Activated naive CD8-positive, alpha-beta T cell treated with anti-CD3 and anti-CD28 coated beads, Interleukin-2, amount 10 ng/mL, durations not matched to agents 7 days and 5 days (primary cell): ENCODE results near the gene MTF1. TPM values are rescaled to one million over a fixed set of nuclear protein-coding genes. Genes with fewer than 3 reads are reported as not detected.
"Not testable (repeated sequence)": the region's sequence is repeated elsewhere in the genome, so short reads cannot be mapped to it uniquely, and the experiment has no call there.

Experiments used
- ATAC-seq: fragments of 150-1000 bp; cut with Tn5 transposase; one replicate; pipeline ENCODE4 v1.10.0; 2021; ENCODE audit warnings: low read depth, moderate library complexity
- POLR2A ChIA-PET: fragments of 350-600 bp; sonication (Branson Sonifier 250); formaldehyde crosslinking; loops from one replicate; lab custom pipeline; 2021; ENCODE audit warnings: antibody characterized with exemption; lab: Charles Lee
- DNase-seq: peaks from one replicate; pipeline ENCODE4 v3.0.0; 2021
- H3K27ac Mint-ChIP-seq: one replicate; pipeline ENCODE4 v1.8.0; 2022; ENCODE audit warnings: mild to moderate bottlenecking, mixed read lengths
- H3K27me3 Mint-ChIP-seq: one replicate; pipeline ENCODE4 v1.8.0; 2022; ENCODE audit warnings: mild to moderate bottlenecking, moderate library complexity, mixed read lengths
- H3K36me3 Mint-ChIP-seq: one replicate; pipeline ENCODE4 v1.8.0; 2021; ENCODE audit warnings: mild to moderate bottlenecking, mixed read lengths
- H3K4me1 Mint-ChIP-seq: one replicate; pipeline ENCODE4 v1.8.0; 2021; ENCODE audit warnings: mixed read lengths
- H3K4me3 Mint-ChIP-seq: one replicate; pipeline ENCODE4 v1.8.0; 2022; ENCODE audit warnings: mild to moderate bottlenecking, moderate library complexity, mixed read lengths
- H3K9me3 Mint-ChIP-seq: one replicate; pipeline ENCODE4 v1.8.0; 2021; ENCODE audit warnings: mixed read lengths
- total RNA-seq, 2 experiments: library from RNA; stranded (reverse); gene quantifications; one replicate each; pipeline ENCODE4 v1.2.3, GENCODE V29; 2021

MTF1 gene
- total RNA-seq: 10 to 100 TPM; 21.7 to 28.2 TPM

DNA sequence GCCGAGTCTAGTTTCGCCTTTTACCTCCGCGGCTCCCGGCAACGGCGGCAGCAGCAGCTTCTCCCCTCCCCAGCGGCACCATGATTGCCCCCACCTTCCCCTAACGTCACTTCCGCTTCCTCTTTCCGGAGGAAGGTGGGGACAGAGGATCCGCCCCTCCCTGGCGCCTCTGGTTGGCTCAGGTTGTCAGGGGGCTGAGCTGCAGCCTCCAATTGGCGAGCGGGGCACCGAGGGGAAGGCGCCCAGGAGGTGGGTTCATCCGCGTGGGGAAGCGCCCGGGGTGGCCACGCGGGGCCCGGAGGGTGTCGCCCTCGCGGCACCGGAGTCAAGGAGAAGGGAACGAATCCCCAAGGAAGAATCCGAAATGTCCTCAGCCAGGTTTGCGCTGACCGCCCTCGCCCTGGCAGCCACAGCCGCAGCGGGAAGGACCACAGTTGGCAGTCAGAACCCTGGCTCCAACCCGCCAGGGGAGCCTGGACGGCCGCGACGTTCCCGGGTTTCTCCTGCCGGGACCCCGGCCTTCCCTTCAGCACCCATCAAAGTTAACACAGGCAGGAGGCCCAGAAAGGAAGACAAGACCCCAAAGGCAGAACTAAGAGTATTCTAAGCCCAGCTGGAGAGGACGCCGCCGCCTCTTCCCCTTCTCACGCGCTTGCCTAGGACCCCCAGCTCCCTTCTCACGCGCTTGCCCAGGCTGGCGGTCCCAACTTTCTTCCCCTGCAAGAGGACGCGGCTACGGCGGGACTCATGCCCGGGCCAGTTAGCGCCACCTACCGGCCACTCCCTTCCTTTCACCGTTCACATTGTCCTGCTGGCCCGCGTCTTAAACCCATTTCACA is at the start of gene MTF1:
MTF1 (minus strand) TSS at position 86 of the 839 bp plus-strand sequence. CDS start 1,934 bp downstream, outside the sequence.
- DNase-seq: peak; percentile 90
- peaks cover 24% of the 10 kb centered on the region for H3K4me1 Mint-ChIP-seq
- H3K27me3 Mint-ChIP-seq: no peaks in the 10 kb centered on the region

DNA sequence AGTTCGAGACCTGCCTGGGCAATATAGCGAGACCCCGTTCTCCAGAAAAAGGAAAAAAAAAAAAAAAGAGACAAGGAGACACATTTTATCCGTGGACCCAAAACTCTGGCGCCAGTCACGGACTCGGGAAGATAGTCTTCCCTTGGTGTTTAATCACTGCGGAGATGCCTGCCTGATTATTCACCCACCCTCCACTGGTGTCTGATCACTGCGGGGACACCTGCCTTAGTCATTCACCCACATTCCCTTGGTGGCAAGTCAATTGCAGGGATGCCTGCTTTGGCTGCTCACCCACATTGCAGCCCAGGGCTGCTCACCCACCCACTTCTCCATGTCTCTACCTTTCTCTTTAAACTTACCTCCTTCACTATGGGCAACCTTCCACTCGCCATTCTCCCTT is 49.1 kb upstream of the MTF1 start:
- H3K27me3 Mint-ChIP-seq, H3K4me3 Mint-ChIP-seq, ATAC-seq, DNase-seq, H3K4me1 Mint-ChIP-seq, POLR2A ChIA-PET, H3K27ac Mint-ChIP-seq: not testable (repeated sequence)
- H3K9me3 Mint-ChIP-seq: peaks cover 16% of the 10 kb centered on the region
- peaks cover 17% of the 10 kb centered on the region for H3K36me3 Mint-ChIP-seq

More for the DNA sequence above, at the start of gene MTF1:
- no peaks in the 10 kb centered on the region for H3K9me3 Mint-ChIP-seq
- peak within 1 kb of the TSS; percentile 99 for H3K27ac Mint-ChIP-seq
- peak within 1 kb of the TSS; percentile 99 for H3K4me3 Mint-ChIP-seq
- H3K36me3 Mint-ChIP-seq: peaks cover 14% of the 10 kb centered on the region
- peak; percentile 99 for ATAC-seq
- POLR2A ChIA-PET: interaction anchor here (0.6 to 3.3 kb wide), 13 partner anchors 8 to 1822 kb away, joined by 3 to 34 read pairs (median 4); partner anchors contain the start of genes C1orf122, CDCA8, UTP11 and YRDC

DNA sequence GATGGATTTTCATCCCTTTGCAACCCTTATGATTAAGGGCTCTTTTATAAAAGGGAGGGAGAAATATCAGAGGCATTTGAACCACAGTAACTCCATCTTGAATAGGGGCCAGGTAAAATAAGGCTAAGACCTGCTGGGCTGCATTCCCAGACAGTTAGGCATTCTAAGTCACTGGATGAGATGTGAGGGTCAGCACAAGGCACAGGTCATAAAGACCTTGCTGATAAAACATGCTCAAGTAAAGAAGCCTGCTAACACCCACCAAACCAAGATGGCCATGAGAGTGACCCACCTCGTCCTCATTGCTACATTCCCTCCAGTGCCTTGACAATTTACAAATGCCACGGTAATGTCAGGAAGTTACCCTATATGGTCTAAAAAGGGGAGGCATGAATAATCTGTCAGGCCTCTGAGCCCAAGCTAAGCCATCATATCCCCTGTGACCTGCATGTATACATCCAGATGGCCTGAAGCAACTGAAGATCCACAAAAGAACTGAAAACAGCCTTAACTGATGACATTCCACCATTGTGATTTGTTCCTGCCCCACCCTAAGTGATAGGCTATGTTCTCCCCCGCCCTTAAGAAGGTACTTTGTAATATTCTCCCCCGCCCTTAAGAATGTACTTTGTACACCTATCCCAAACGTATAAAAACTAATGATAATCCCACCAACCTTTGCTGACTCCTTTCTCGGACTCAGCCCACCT is 48.2 kb upstream of the MTF1 start:
- H3K4me3 Mint-ChIP-seq, H3K27me3 Mint-ChIP-seq, ATAC-seq, H3K4me1 Mint-ChIP-seq, DNase-seq, H3K27ac Mint-ChIP-seq, POLR2A ChIA-PET: not testable (repeated sequence)
- peaks cover 16% of the 10 kb centered on the region for H3K9me3 Mint-ChIP-seq
- peaks cover 23% of the 10 kb centered on the region for H3K36me3 Mint-ChIP-seq

DNA sequence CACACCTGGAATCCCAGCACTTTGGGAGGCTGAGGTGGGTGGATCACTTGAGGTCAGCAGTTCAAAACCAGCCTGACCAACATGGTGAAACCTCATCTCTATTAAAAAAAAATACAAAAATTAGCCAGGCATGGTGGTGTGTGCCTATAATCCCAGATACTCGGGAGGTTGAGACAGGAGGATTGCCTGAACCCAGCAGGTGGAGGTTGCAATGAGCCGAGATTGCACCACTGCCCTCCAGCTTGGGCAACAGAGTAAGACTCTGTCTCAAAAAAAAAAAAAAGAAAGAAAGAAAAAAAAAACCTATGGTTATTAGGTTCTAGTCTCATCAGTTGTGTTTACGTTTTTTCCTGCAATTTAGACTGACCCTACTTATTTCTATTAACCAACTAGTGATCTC is 47.2 kb upstream of the MTF1 start:
- POLR2A ChIA-PET, H3K27me3 Mint-ChIP-seq, ATAC-seq, H3K4me3 Mint-ChIP-seq, H3K27ac Mint-ChIP-seq, DNase-seq, H3K4me1 Mint-ChIP-seq: not testable (repeated sequence)
- H3K9me3 Mint-ChIP-seq: peaks cover 16% of the 10 kb centered on the region
- peaks cover 27% of the 10 kb centered on the region for H3K36me3 Mint-ChIP-seq

GRCh38 chr1:37905727-37906126 is 46.3 kb upstream of the MTF1 start:
- H3K27me3 Mint-ChIP-seq: no peaks in the 10 kb centered on the region
- ATAC-seq (no peak), DNase-seq (no peak)
- POLR2A ChIA-PET: no interaction called here
- peaks cover 16% of the 10 kb centered on the region for H3K9me3 Mint-ChIP-seq
- H3K4me3 Mint-ChIP-seq: no peak overlapping the region
- H3K4me1 Mint-ChIP-seq: peaks cover 11% of the 10 kb centered on the region
- H3K36me3 Mint-ChIP-seq: peaks cover 31% of the 10 kb centered on the region
- no peak overlapping the region for H3K27ac Mint-ChIP-seq

- H3K27ac Mint-ChIP-seq, POLR2A ChIA-PET, H3K27me3 Mint-ChIP-seq, ATAC-seq, DNase-seq, H3K4me3 Mint-ChIP-seq: not testable (repeated sequence)
- peaks cover 11% of the 10 kb centered on the region for H3K9me3 Mint-ChIP-seq
- peaks cover 35% of the 10 kb centered on the region for H3K36me3 Mint-ChIP-seq
- H3K4me1 Mint-ChIP-seq: peaks cover 11% of the 10 kb centered on the region
Observed at GRCh38 chr1:37903921-37904320, 44.5 kb upstream of the MTF1 start.

DNA sequence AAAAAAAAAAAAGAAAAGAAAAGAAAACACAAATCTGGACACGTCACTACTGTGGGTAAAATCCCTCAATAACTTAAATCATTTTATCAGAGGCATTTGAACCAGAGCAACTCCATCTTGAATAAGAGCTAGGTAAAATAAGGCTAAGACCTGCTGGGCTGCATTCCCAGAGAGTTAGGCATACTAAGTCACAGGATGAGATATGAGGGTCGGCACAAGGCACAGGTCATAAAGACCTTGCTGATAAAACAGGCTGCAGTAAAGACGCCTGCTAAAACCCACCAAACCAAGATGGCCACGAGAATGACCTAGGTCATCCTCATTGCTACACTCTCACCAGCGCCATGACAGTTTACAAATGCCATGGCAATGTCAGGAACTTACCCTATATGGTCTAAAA is 43.6 kb upstream of the MTF1 start:
- DNase-seq (no peak), ATAC-seq (no peak)
- H3K4me3 Mint-ChIP-seq: no peak overlapping the region
- peaks cover 9% of the 10 kb centered on the region for H3K4me1 Mint-ChIP-seq
- peaks cover 37% of the 10 kb centered on the region for H3K36me3 Mint-ChIP-seq
- H3K27ac Mint-ChIP-seq: no peak overlapping the region
- POLR2A ChIA-PET: interaction anchor here (0.7 kb wide), 1 partner anchor 84 kb away, joined by 3 read pairs; no protein-coding TSS in a partner anchor
- no peaks in the 10 kb centered on the region for H3K27me3 Mint-ChIP-seq
- H3K9me3 Mint-ChIP-seq: peaks cover 5% of the 10 kb centered on the region

DNA sequence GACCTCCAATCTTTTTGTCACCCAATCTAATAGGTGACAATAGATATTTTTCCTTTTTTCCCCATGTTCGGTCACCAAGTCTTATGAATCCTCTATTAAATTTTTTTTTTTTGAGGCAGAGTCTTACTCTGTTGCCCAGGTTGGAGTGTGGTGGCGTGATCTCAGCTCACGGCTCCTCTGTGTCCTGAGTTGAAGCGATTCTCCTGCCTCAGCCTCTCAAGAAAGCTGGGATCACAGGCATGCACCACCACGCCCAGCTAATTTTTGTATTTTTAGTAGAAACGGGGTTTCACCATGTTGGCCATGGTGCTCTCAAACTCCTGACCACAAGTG is 42.5 kb upstream of the MTF1 start:
- POLR2A ChIA-PET: no interaction called here
- Mint-ChIP-seq H3K36me3 (peaks cover 33% of the 10 kb centered on the region), H3K27me3 (no peaks in the 10 kb centered on the region), H3K9me3 (peaks cover 2% of the 10 kb centered on the region), H3K27ac (peak overlapping the region; percentile 25), H3K4me3 (no peak overlapping the region), H3K4me1 (peaks cover 9% of the 10 kb centered on the region)
- no peak for DNase-seq
- no peak for ATAC-seq

DNA sequence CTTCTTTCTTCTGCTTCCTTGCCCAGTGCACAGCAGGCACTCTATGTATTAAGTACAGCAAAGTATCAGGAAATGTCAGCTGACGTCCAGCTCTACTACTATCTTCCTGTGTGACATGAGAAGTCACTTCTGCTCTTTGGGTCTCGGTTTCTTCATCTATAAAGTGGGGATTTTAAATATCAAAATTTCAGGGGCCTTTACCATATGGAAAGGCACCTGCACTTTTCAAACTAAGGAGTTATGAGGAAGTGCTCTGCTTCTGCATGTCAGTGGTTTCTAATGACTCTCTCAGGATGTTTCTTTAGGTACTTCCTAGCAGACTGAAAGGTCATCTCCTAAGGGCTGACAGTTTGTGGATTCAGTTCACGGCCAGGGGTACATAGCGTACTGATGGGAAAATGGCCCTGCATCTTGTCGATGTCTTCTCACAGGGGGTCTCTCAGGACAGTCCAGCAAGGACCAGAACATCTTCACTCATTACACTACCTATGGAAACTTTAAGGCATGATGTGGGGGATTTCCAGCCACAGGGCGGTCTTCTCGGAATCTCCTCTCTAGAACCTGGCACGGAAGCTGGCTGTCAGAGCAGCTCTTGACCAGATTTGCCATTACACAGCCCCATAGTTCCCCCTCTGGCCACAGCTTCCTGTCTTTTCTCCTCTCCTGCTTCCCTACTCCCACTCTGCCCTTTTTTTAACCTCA is 42.0 kb upstream of the MTF1 start:
- Mint-ChIP-seq H3K9me3 (peaks cover 1% of the 10 kb centered on the region), H3K27ac (peak overlapping the region; percentile 25), H3K36me3 (peaks cover 28% of the 10 kb centered on the region), H3K27me3 (no peaks in the 10 kb centered on the region), H3K4me3 (no peak overlapping the region), H3K4me1 (peaks cover 9% of the 10 kb centered on the region)
- DNase-seq (no peak), ATAC-seq (no peak)
- POLR2A ChIA-PET: no interaction called here

DNA sequence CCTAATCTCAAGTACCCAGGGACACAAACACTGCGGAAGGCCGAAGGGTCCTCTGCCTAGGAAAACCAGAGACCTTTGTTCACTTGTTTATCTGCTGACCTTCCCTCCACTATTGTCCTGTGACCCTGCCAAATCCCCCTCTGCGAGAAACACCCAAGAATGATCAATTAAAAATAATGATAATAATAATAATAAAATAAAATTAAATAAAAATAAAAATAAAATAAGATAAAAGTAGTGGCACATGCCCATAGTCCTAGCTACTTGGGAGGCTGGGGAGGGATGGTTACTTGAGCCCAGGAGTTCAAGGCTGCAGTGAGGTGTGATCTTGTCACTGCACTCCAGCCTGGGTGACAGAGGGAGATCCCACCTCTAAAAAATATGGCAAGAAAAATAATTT is 38.2 kb upstream of the MTF1 start:
- POLR2A ChIA-PET, H3K27ac Mint-ChIP-seq, ATAC-seq, DNase-seq, H3K4me1 Mint-ChIP-seq, H3K27me3 Mint-ChIP-seq, H3K9me3 Mint-ChIP-seq, H3K4me3 Mint-ChIP-seq: not testable (repeated sequence)
- peaks cover 20% of the 10 kb centered on the region for H3K36me3 Mint-ChIP-seq

DNA sequence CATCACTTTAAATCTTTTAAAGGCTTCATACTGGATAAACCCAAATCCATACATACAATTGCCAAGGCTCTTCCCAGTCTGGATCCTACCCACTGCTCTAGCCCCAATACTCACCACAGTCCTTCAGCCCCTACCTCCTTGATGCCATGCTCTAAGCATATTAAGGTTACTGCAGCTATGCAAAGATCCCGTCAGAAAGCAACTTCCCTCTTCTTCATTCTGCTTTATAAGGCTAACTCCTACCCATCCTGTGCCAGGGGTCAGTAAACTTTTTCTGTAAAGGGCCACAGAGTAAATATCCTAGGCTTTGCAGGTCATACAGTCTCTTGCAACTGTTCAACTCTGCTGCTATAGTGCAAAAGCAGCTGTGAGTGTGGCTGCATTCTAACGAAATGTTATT is 34.3 kb upstream of the MTF1 start:
- Mint-ChIP-seq H3K9me3 (no peaks in the 10 kb centered on the region), H3K36me3 (peaks cover 8% of the 10 kb centered on the region), H3K4me1 (peaks cover 2% of the 10 kb centered on the region), H3K4me3 (no peak overlapping the region), H3K27ac (no peak overlapping the region), H3K27me3 (no peaks in the 10 kb centered on the region)
- DNase-seq (no peak), ATAC-seq (no peak)
- POLR2A ChIA-PET: interaction anchor here (0.9 kb wide), 1 partner anchor 33 kb away, joined by 3 read pairs; no protein-coding TSS in a partner anchor

DNA sequence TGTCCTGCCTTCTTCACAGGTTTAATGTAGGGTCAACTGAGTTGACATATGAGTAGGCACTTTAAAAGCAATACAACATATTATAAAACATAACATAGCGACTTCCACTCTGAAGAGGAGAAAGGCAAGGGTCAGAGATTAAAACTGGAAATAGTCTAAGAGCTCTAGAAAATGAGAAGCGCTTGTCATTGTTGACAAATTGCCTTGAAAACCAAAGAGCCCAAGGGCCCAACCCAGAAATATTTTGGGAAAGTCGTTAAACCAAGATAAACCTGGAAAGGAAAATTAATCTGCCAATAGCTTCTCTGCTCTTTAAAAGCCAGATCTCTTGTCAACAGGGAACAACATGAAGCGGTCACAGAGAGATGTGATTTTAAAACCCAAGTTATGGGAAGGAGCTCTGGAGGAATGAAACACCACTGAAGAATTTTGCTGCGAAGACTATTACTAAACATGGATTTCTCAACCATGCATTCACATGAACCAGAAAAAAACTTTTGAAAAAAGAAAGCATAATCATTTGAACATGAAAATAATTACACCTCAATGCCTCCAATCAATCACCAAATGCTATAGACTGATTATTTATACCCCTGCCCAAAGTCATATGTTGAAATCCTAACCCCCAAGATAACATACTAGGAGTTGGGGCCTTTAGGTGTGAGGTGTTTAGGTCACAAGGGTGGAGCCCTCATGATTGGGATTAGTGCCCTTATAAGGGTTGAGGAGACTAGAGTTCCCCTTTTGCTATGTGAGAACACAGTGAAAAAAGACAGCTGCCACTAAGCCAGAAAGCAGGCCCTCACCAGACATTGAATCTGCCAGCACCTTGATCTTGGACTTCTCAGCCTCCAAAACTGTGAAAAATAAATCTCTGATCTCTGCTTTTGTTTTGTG is 33.0 kb upstream of the MTF1 start:
- DNase-seq: no peak
- no peak overlapping the region for H3K27ac Mint-ChIP-seq
- H3K27me3 Mint-ChIP-seq: no peaks in the 10 kb centered on the region
- POLR2A ChIA-PET: interaction anchor here (0.7 kb wide), 1 partner anchor 36 kb away, joined by 3 read pairs; no protein-coding TSS in a partner anchor
- H3K4me1 Mint-ChIP-seq: peaks cover 2% of the 10 kb centered on the region
- H3K36me3 Mint-ChIP-seq: peaks cover 16% of the 10 kb centered on the region
- H3K4me3 Mint-ChIP-seq: no peak overlapping the region
- H3K9me3 Mint-ChIP-seq: no peaks in the 10 kb centered on the region
- no peak for ATAC-seq
